ENCODE data around the gene TEX44. TPM values are rescaled to one million over a fixed set of nuclear protein-coding genes. Genes with fewer than 3 reads are reported as not detected.
A peak's percentile ranks its signal among the peaks of the same experiment; 100 is the strongest.

TEX44 gene
- total RNA-seq, 1 donor from 2014 or later, result not detected

- H3K9ac ChIP-seq, result no peak overlapping the region
- H2AFZ ChIP-seq (replicated peaks), result no peak overlapping the region
- H3K36me3 ChIP-seq, result no peaks in the 10 kb centered on the region
- H3K79me2 ChIP-seq (ENCODE audit: low read depth), result no peaks in the 10 kb centered on the region
- peaks cover 7% of the 10 kb centered on the region for H3F3A ChIP-seq (ENCODE audit: low read depth)
- Mint-ChIP-seq H3K27ac (no peak overlapping the region), H3K4me3 (no peak overlapping the region), H3K36me3 (no peaks in the 10 kb centered on the region), H3K27me3 (ENCODE audit: insufficient read depth, low read depth) (no peaks in the 10 kb centered on the region), H3K4me1 (peaks cover 3% of the 10 kb centered on the region), H3K9me3 (no peaks in the 10 kb centered on the region)
- no peaks in the 10 kb centered on the region for H3K4me1 ChIP-seq
- no peak for DNase-seq (ENCODE audit: low spot score)
- no peak overlapping the region for H3K4me3 ChIP-seq
- TF ChIP-seq EZH2 (IDR thresholded peaks at IDR 0.05), result no peak
- H3K27me3 ChIP-seq, result no peaks in the 10 kb centered on the region
- no peaks in the 10 kb centered on the region for H3K9me3 ChIP-seq (ENCODE audit: low read depth)
- H3K4me2 ChIP-seq, result no peak overlapping the region
- H4K20me1 ChIP-seq (ENCODE audit: low read depth), result no peaks in the 10 kb centered on the region
- H3K27ac ChIP-seq, result no peak overlapping the region
Observed at GRCh38 chr2:231634412-231634811, 41.7 kb downstream of the TEX44 start.

GRCh38 chr2:231634951-231635875 is 42.5 kb downstream of the TEX44 start:
- no peaks in the 10 kb centered on the region for H3K4me1 ChIP-seq
- H3K4me3 ChIP-seq, result no peak overlapping the region
- no peak overlapping the region for H3K4me2 ChIP-seq
- no peaks in the 10 kb centered on the region for H3K79me2 ChIP-seq (ENCODE audit: low read depth)
- no peak for DNase-seq (ENCODE audit: low spot score)
- Mint-ChIP-seq H3K27ac (no peak overlapping the region), H3K4me3 (peak overlapping the region; percentile 60), H3K27me3 (ENCODE audit: insufficient read depth, low read depth) (no peaks in the 10 kb centered on the region), H3K36me3 (no peaks in the 10 kb centered on the region), H3K4me1 (peaks cover 4% of the 10 kb centered on the region), H3K9me3 (no peaks in the 10 kb centered on the region)
- H2AFZ ChIP-seq (replicated peaks), result no peak overlapping the region
- no peaks in the 10 kb centered on the region for H3K36me3 ChIP-seq
- no peak overlapping the region for H3K27ac ChIP-seq
- H3K27me3 ChIP-seq, result no peaks in the 10 kb centered on the region
- H4K20me1 ChIP-seq (ENCODE audit: low read depth), result no peaks in the 10 kb centered on the region
- H3F3A ChIP-seq (ENCODE audit: low read depth), result peaks cover 7% of the 10 kb centered on the region
- no peaks in the 10 kb centered on the region for H3K9me3 ChIP-seq (ENCODE audit: low read depth)
- no peak overlapping the region for H3K9ac ChIP-seq
- TF ChIP-seq CTCF (IDR thresholded peaks at IDR 0.05) (no peak), EZH2phosphoT487 (IDR thresholded peaks at IDR 0.05) (no peak), EZH2 (IDR thresholded peaks at IDR 0.05) (no peak)

GRCh38 chr2:231640241-231640640 is 47.6 kb downstream of the TEX44 start:
- peaks cover 2% of the 10 kb centered on the region for H3K27me3 Mint-ChIP-seq (ENCODE audit: insufficient read depth, low read depth)
- no peak overlapping the region for H3K27ac Mint-ChIP-seq
- Histone ChIP-seq H3F3A (ENCODE audit: low read depth) (peaks cover 6% of the 10 kb centered on the region), H3K4me3 (no peak overlapping the region), H2AFZ (replicated peaks) (peak overlapping the region; percentile 93), H3K36me3 (no peaks in the 10 kb centered on the region), H3K4me1 (peaks cover 5% of the 10 kb centered on the region), H3K27ac (no peak overlapping the region), H3K4me2 (no peak overlapping the region), H3K79me2 (ENCODE audit: low read depth) (no peaks in the 10 kb centered on the region), H3K27me3 (no peaks in the 10 kb centered on the region), H4K20me1 (ENCODE audit: low read depth) (no peaks in the 10 kb centered on the region), H3K9ac (no peak overlapping the region), H3K9me3 (ENCODE audit: low read depth) (no peaks in the 10 kb centered on the region)
- no peaks in the 10 kb centered on the region for H3K36me3 Mint-ChIP-seq
- no peaks in the 10 kb centered on the region for H3K9me3 Mint-ChIP-seq
- TF ChIP-seq CTCF (IDR thresholded peaks at IDR 0.05), result no peak
- no peak for TF ChIP-seq EZH2 (IDR thresholded peaks at IDR 0.05)
- no peak for TF ChIP-seq EZH2phosphoT487 (IDR thresholded peaks at IDR 0.05)
- no peak overlapping the region for H3K4me3 Mint-ChIP-seq
- peaks cover 24% of the 10 kb centered on the region for H3K4me1 Mint-ChIP-seq
- no peak for DNase-seq (ENCODE audit: low spot score)

GRCh38 chr2:231640641-231641111 is 48.0 kb downstream of the TEX44 start:
- Histone ChIP-seq H2AFZ (replicated peaks) (peak overlapping the region; percentile 93), H4K20me1 (ENCODE audit: low read depth) (no peaks in the 10 kb centered on the region), H3K79me2 (ENCODE audit: low read depth) (no peaks in the 10 kb centered on the region), H3K36me3 (no peaks in the 10 kb centered on the region), H3K4me1 (peaks cover 5% of the 10 kb centered on the region), H3F3A (ENCODE audit: low read depth) (peaks cover 2% of the 10 kb centered on the region), H3K4me2 (no peak overlapping the region), H3K9ac (no peak overlapping the region), H3K27me3 (no peaks in the 10 kb centered on the region), H3K4me3 (no peak overlapping the region), H3K9me3 (ENCODE audit: low read depth) (no peaks in the 10 kb centered on the region), H3K27ac (no peak overlapping the region)
- H3K9me3 Mint-ChIP-seq, result no peaks in the 10 kb centered on the region
- no peaks in the 10 kb centered on the region for H3K36me3 Mint-ChIP-seq
- DNase-seq (ENCODE audit: low spot score), result peak; percentile 45
- TF ChIP-seq EZH2 (IDR thresholded peaks at IDR 0.05) (no peak), EZH2phosphoT487 (IDR thresholded peaks at IDR 0.05) (no peak), CTCF (IDR thresholded peaks at IDR 0.05) (no peak)
- no peak overlapping the region for H3K4me3 Mint-ChIP-seq
- peaks cover 24% of the 10 kb centered on the region for H3K4me1 Mint-ChIP-seq
- peak overlapping the region; percentile 33 for H3K27ac Mint-ChIP-seq
- H3K27me3 Mint-ChIP-seq (ENCODE audit: insufficient read depth, low read depth), result peaks cover 2% of the 10 kb centered on the region
